ENCODE measurements around the gene MICAL1. TPM values are rescaled to one million over a fixed set of nuclear protein-coding genes. Genes with fewer than 3 reads are reported as not detected.

The MICAL1 gene
- total RNA-seq, 1 experiment from 2014 or later = 51.9 TPM

DNA sequence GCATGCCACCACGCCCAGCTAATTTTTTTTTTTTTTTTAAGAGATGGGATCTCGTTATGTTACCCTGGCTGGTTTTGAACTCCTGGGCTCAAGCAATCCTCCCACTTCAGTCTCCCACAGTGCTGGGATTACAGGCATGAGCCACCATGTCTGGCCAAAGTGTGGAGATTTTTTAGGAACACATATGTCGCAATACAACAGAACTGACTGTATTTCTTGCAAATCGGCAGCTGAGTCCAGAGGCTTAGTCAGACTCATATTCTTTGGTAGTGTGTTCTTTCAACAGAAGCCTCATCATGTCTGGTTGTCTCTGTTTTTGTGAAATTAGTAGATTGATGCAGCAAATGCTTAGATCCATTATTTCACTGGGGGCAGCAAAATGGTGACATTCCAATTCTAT lies 49.4 kb downstream of the MICAL1 start:
- H3K36me3 ChIP-seq = no peaks in the 10 kb centered on the region
- no peaks in the 10 kb centered on the region for H3K9me3 ChIP-seq (replicated peaks)
- H3K27ac ChIP-seq = no peak overlapping the region
- no peak for DNase-seq (ENCODE audit: low read depth in 1 of 2, low spot score in 2 of 2)
- H3K4me1 ChIP-seq (replicated peaks) = no peaks in the 10 kb centered on the region
- peaks cover 13% of the 10 kb centered on the region for H3K27me3 ChIP-seq (replicated peaks)
- no peak overlapping the region for H3K4me3 ChIP-seq

DNA sequence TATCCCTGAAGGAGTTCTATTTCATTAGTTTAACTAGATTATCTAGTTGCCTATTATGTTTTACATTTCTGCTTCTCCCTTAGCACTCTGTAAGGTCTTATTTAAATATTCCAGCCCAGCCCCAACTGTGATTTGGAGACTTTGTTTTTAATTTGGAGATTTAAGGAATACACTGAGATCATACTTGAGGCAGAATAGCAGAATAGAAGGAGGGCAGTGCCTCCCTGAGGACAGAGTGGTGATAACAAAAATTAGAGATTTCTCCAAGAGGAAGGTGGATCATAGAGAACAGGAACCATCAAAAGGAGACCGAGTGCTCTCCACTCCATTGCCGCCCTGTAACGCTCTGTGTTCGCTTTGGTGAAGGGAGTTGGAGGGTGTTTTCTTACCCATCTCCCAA lies 58.6 kb downstream of the MICAL1 start:
- no peaks in the 10 kb centered on the region for H3K27me3 ChIP-seq (replicated peaks)
- no peak overlapping the region for H3K4me3 ChIP-seq
- H3K27ac ChIP-seq = no peak overlapping the region
- no peaks in the 10 kb centered on the region for H3K36me3 ChIP-seq
- H3K4me1 ChIP-seq (replicated peaks) = no peaks in the 10 kb centered on the region
- H3K9me3 ChIP-seq (replicated peaks) = no peaks in the 10 kb centered on the region
- DNase-seq (ENCODE audit: low read depth in 1 of 2, low spot score in 2 of 2) = no peak

DNA sequence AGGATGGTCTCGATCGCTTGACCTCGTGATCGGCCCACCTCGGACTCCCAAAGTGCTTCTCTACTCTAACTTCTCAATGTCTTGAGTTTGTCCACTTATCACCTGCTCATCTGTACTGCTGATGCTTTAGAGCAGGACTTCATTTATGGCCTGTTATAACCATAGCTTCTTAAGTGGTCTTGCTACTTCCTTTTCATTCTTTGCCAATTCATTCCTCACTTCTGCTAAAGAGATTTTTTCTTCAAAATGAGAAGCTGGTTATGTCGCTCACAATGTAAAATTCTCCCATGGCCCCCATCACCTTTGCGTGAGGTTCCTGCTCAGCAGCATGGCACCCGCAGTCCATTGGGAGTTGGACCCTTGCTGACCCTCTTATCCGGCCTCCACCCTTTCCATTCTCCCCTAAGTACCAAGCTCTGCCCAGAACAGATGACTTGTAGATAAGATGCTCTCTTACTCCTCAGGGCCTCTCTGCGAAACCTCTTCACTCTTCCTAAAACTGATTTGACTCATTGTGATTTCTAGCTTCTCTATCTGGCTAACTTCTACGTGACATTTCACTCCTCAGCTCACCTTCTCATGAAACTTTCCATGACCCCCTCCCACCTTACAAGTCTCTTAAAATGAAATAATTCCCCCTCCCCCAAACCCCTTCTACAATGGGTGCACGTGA lies 59.4 kb downstream of the MICAL1 start:
- no peaks in the 10 kb centered on the region for H3K36me3 ChIP-seq
- no peak overlapping the region for H3K4me3 ChIP-seq
- H3K9me3 ChIP-seq (replicated peaks) = no peaks in the 10 kb centered on the region
- no peak for DNase-seq (ENCODE audit: low read depth in 1 of 2, low spot score in 2 of 2)
- no peak overlapping the region for H3K27ac ChIP-seq
- H3K4me1 ChIP-seq (replicated peaks) = no peaks in the 10 kb centered on the region
- H3K27me3 ChIP-seq (replicated peaks) = no peaks in the 10 kb centered on the region

Other genes starting within 250 kb of the MICAL1 start
- 188 and 193 TPM in 2 replicates for gene CD164, start 73.3 kb downstream of the MICAL1 start, total RNA-seq (2014; rRNA removed; shearing (Covaris generic))
- gene PPIL6, start 15.1 kb downstream of the MICAL1 start, total RNA-seq (2014; rRNA removed; shearing (Covaris generic)) = 0.29 TPM in 1 of 2 replicates, not detected in the other
- gene SMPD2, start 15.0 kb downstream of the MICAL1 start, total RNA-seq (2014; rRNA removed; shearing (Covaris generic)) = 6.0 and 9.9 TPM in 2 replicates
- 11.2 and 16.7 TPM in 2 replicates for gene ZBTB24, start 27.4 kb upstream of the MICAL1 start, total RNA-seq (2014; rRNA removed; shearing (Covaris generic))
- 2.1 and 2.2 TPM in 2 replicates for gene AK9, start 235.4 kb upstream of the MICAL1 start, total RNA-seq (2014; rRNA removed; shearing (Covaris generic))
- 6.9 and 9.6 TPM in 2 replicates for gene FIG4, start 235.5 kb upstream of the MICAL1 start, total RNA-seq (2014; rRNA removed; shearing (Covaris generic))

All from SJSA1 (cell line).